ENCODE data around the gene NFIB. TPM values are rescaled to one million over a fixed set of nuclear protein-coding genes. Genes with fewer than 3 reads are reported as not detected.

Gene NFIB
- total and polyA plus RNA-seq, 2 donors (not counting 3 experiments of a cell fraction or from before 2014, with no cell fraction given), result 26.4 to 174 TPM

- no peaks in the 10 kb centered on the region for H3K27me3 ChIP-seq (ENCODE audit: control insufficient read depth in 2 of 2, insufficient read depth in 2 of 2, low read length in 2 of 2)
- peaks cover 20% of the 10 kb centered on the region for H4K20me1 ChIP-seq (replicated peaks; ENCODE audit: control insufficient read depth, extremely low read depth, insufficient read depth, low read length)
- no peak overlapping the region for H2AFZ ChIP-seq (ENCODE audit: low read depth, low read length)
- H3K4me3 ChIP-seq (replicated peaks in 1 of 3; ENCODE audit: insufficient read depth in 1 of 3, low read depth in 1 of 3, low read length in 3 of 3), result no peak overlapping the region
- BruUV-seq (replicated peaks), result no TSS peak
- H3K79me2 ChIP-seq (ENCODE audit: control insufficient read depth, insufficient read depth, low read length), result peaks cover 99% of the 10 kb centered on the region
- peaks cover 8 to 31% of the 10 kb centered on the region in 2 experiments for H3K36me3 ChIP-seq (ENCODE audit: control insufficient read depth in 2 of 2, extremely low read depth in 1 of 2, insufficient read depth in 2 of 2, low read length in 2 of 2)
- no peak for TF ChIP-seq CTCF (IDR thresholded peaks at IDR 0.05; ENCODE audit: extremely low read depth in 1 of 2, insufficient read depth in 1 of 2, low read depth in 1 of 2, low read length in 2 of 2)
- no peak for TF ChIP-seq MYC (IDR thresholded peaks at IDR 0.05; ENCODE audit: low read depth, low read length)
- no peak for TF ChIP-seq GATA2 (IDR thresholded peaks at IDR 0.05; ENCODE audit: insufficient read depth, insufficient read length, low read depth, low read length)
- TF ChIP-seq EZH2 (IDR thresholded peaks at IDR 0.05; ENCODE audit: borderline replicate concordance, low read depth, low read length, severe bottlenecking), result no peak
- no peak for TF ChIP-seq POLR2A (IDR thresholded peaks at IDR 0.05; ENCODE audit: low read depth, low read length)
- TF ChIP-seq MAX (IDR thresholded peaks at IDR 0.05; ENCODE audit: insufficient read depth, insufficient read length), result no peak
- no peak for TF ChIP-seq JUN (IDR thresholded peaks at IDR 0.05; ENCODE audit: borderline replicate concordance, insufficient read depth, insufficient read length, low read depth)
- TF ChIP-seq POLR2AphosphoS5 (IDR thresholded peaks at IDR 0.05; ENCODE audit: insufficient read depth, low read depth, low read length), result no peak
- no peak for TF ChIP-seq FOS (IDR thresholded peaks at IDR 0.05; ENCODE audit: borderline replicate concordance, insufficient read depth, low read length)
- H3K4me2 ChIP-seq (ENCODE audit: insufficient read depth, low read length), result no peak overlapping the region
- H3K9ac ChIP-seq (replicated peaks; ENCODE audit: extremely low read depth, insufficient read depth, low read length), result no peak overlapping the region
- FAIRE-seq (no peak), DNase-seq (ENCODE audit: low read depth, low spot score) (no peak)
- ChIA-PET POLR2A (interaction anchor here (0.6 kb wide), 1 partner anchor 13 kb away, joined by 4 read pairs; the partner anchor contains the start of gene NFIB), CTCF (interaction anchor here (1.1 kb wide), 2 partner anchors 53 to 56 kb away, joined by 3 to 5 read pairs; no protein-coding TSS in a partner anchor)
- no peak overlapping the region for H3K27ac ChIP-seq (ENCODE audit: insufficient read depth, low read depth, low read length)
- no peaks in the 10 kb centered on the region for H3K9me3 ChIP-seq (replicated peaks; ENCODE audit: control insufficient read depth, insufficient read depth, low read length)
- peaks cover 4% of the 10 kb centered on the region for H3K9me1 ChIP-seq (replicated peaks; ENCODE audit: control insufficient read depth, extremely low read depth, insufficient read depth, low read length)
- H3K4me1 ChIP-seq (ENCODE audit: control insufficient read depth, extremely low read depth, insufficient read depth, low read length), result peaks cover 37% of the 10 kb centered on the region
- dilution Hi-C loops (cut with MboI; ENCODE audit: extremely low pct_ligation_motif_present, low sequenced_read_pairs) (no loop called here), intact Hi-C loops (cut with micrococcal nuclease) (no loop called here)
These were observed 12.9 kb downstream of the NFIB start for GRCh38 chr9:14301006-14301405.

Measured in endothelial cell of umbilical vein (primary cell).